GM12878 (cell line): ENCODE results near the gene AMOTL1. TPM values are rescaled to one million over a fixed set of nuclear protein-coding genes. Genes with fewer than 3 reads are reported as not detected.

Experiments
- ATAC-seq: fragments of 200-7000 bp; cut with Tn5 transposase; 3 replicates; pipeline ENCODE4 v1.9.1; 2020; ENCODE audit warnings: mild to moderate bottlenecking, moderate library complexity
- BruUV-seq: library from RNA; stranded (reverse); fragments of 400-500 nt; replicated peaks from 2 replicates; lab custom pipeline; 2021; lab: Mats Ljungman, UMichigan
- CTCF ChIA-PET: fragments of 300-600 bp; sonication (Branson Sonifier 250); formaldehyde crosslinking; extraction: SDS; loops from one replicate; lab custom pipeline; 2021; ENCODE audit warnings: inconsistent platforms; lab: Yijun Ruan, JAX
- POLR2A ChIA-PET: fragments of 350-600 bp; formaldehyde crosslinking; extraction: SDS; loops from one replicate; lab custom pipeline; 2021; ENCODE audit warnings: inconsistent platforms; lab: Charles Lee
- RAD21 ChIA-PET: fragments of 300-600 bp; sonication (Branson Sonifier 250); formaldehyde crosslinking; loops from one replicate; lab custom pipeline; 2023; ENCODE audit warnings: antibody characterized with exemption; ENCODE audit not compliant: unreplicated experiment; lab: Charles Lee
- SMC1A ChIA-PET: fragments of 300-600 bp; sonication (Branson Sonifier 250); formaldehyde crosslinking; loops from one replicate; lab custom pipeline; 2023; ENCODE audit not compliant: unreplicated experiment, uncharacterized antibody; lab: Charles Lee
- DNase-seq: peaks from one replicate; pipeline ENCODE4 v3.0.0-alpha.2; 2011; ENCODE audit warnings: low read depth, low spot score
- FAIRE-seq: peaks from 3 replicates; lab custom pipeline; 2011; peaks lifted over from hg19 to GRCh38; lab: Jason Lieb, UNC
- H2AFZ ChIP-seq: 2 replicates; pipeline ENCODE4 v1.6.0; 2011; ENCODE audit warnings: low read depth, low read length, control low read depth; ENCODE audit not compliant: control insufficient read depth
- H3K27ac ChIP-seq: 2 replicates; pipeline ENCODE4 v1.5.1; 2011; ENCODE audit warnings: control low read depth; ENCODE audit not compliant: control insufficient read depth, insufficient read depth
- H3K27me3 ChIP-seq, 2 experiments: replicated peaks in 1 of 2; 2 replicates each; pipeline versions ENCODE4 v1.6.0 to v1.6.1; 2011; ENCODE audit warnings: low read length in 1 of 2; ENCODE audit not compliant: control insufficient read depth in 2 of 2, insufficient read depth in 2 of 2
- H3K36me3 ChIP-seq, 2 experiments: 2 replicates each; pipeline ENCODE4 v1.5.1; 2011; ENCODE audit warnings: low read length in 1 of 2; ENCODE audit not compliant: control insufficient read depth in 2 of 2, insufficient read depth in 2 of 2
- H3K4me1 ChIP-seq: 2 replicates; pipeline ENCODE4 v1.6.1; 2011; ENCODE audit warnings: mild to moderate bottlenecking, low read length, moderate library complexity, mixed read lengths; ENCODE audit not compliant: control insufficient read depth, insufficient read depth
- H3K4me2 ChIP-seq: 2 replicates; pipeline ENCODE4 v1.6.0; 2011; ENCODE audit warnings: control low read depth; ENCODE audit not compliant: control insufficient read depth, insufficient read depth
- H3K4me3 ChIP-seq: fragments of 200-600 bp; sonication (generic); 2 replicates; pipeline ENCODE4 v1.5.1; 2016
- H3K79me2 ChIP-seq: 2 replicates; pipeline ENCODE4 v1.6.0; 2011; ENCODE audit warnings: low read length; ENCODE audit not compliant: control insufficient read depth, insufficient read depth
- H3K9ac ChIP-seq: 2 replicates; pipeline ENCODE4 v1.8.0; 2011; ENCODE audit warnings: low read length, control low read depth, mixed read lengths; ENCODE audit not compliant: control insufficient read depth, insufficient read depth
- H3K9me3 ChIP-seq: replicated peaks from 3 replicates; pipeline ENCODE4 v1.5.1; 2011; ENCODE audit warnings: mild to moderate bottlenecking, low read length; ENCODE audit not compliant: control insufficient read depth, insufficient read depth
- H4K20me1 ChIP-seq: 2 replicates; pipeline ENCODE4 v1.6.0; 2011; ENCODE audit not compliant: control insufficient read depth, insufficient read depth
- ATF2 ChIP-seq: IDR thresholded peaks from 2 replicates; pipeline ENCODE4 v1.6.1; 2012; ENCODE audit warnings: low read length, inconsistent platforms
- CHD1 ChIP-seq: IDR thresholded peaks from 2 replicates; pipeline ENCODE4 v1.6.1; 2012; ENCODE audit warnings: low read depth, low read length, improper control_type of control experiment
- CHD4 ChIP-seq: fragments of 200-600 bp; sonication (generic); IDR thresholded peaks from 2 replicates; pipeline ENCODE4 v1.6.1; 2016; ENCODE audit warnings: mild to moderate bottlenecking
- ETV6 ChIP-seq, 2 experiments: fragments of 450-650 bp in 1 of 2; IDR thresholded peaks in 1 of 2; conservative IDR thresholded peaks in 1 of 2; 2 replicates each; pipeline ENCODE4 v1.6.1; 2014; ENCODE audit warnings: antibody characterized with exemption in 1 of 2, borderline replicate concordance in 1 of 2, low read depth in 1 of 2, mild to moderate bottlenecking in 1 of 2, moderate library complexity in 1 of 2
- FOS ChIP-seq: IDR thresholded peaks from 3 replicates; pipeline ENCODE4 v1.6.1; 2011; ENCODE audit warnings: borderline replicate concordance; ENCODE audit not compliant: insufficient read length; ENCODE audit errors: extremely low read depth
- GATAD2B ChIP-seq: fragments of 450-650 bp; conservative IDR thresholded peaks from 2 replicates; pipeline ENCODE4 v1.6.1; 2017; ENCODE audit warnings: low read depth, mild to moderate bottlenecking, moderate library complexity
- IRF4 ChIP-seq: IDR thresholded peaks from 2 replicates; pipeline ENCODE4 v1.6.1; 2011; ENCODE audit warnings: low read depth, low read length
- IRF5 ChIP-seq: fragments of 450-650 bp; IDR thresholded peaks from 2 replicates; pipeline ENCODE4 v1.6.1; 2017; ENCODE audit warnings: borderline replicate concordance
- POLR2AphosphoS2 ChIP-seq: IDR thresholded peaks from 2 replicates; pipeline ENCODE4 v1.6.1; 2011; ENCODE audit warnings: low read depth, mild to moderate bottlenecking, low read length, improper control_type of control experiment, moderate library complexity
- SKIL ChIP-seq: fragments of 450-650 bp; IDR thresholded peaks from 2 replicates; pipeline ENCODE4 v1.6.1; 2017; ENCODE audit warnings: mild to moderate bottlenecking, low read depth, inconsistent platforms; ENCODE audit not compliant: poor library complexity, severe bottlenecking
- ZNF274 ChIP-seq: IDR thresholded peaks from one replicate; pipeline ENCODE4 v1.8.0; 2011; ENCODE audit not compliant: insufficient read length, insufficient read depth
- WGBS: methylation state at CpG from one replicate; pipeline ENCODE4 v1.1.6; 2016; ENCODE audit warnings: low lambda C conversion rate; ENCODE audit not compliant: insufficient replicate concordance, insufficient coverage; ENCODE audit errors: missing lambda C conversion rate; 5-methylcytosine and 5-hydroxymethylcytosine counted together
- in situ Hi-C: fragments of 300-500 bp; cut with MboI; formaldehyde crosslinking; loops from 9 replicates; pipeline ENCODE4 v1.14.3; 2018; ENCODE audit warnings: mixed read lengths
- intact Hi-C: fragments of 100-400 bp; cut with micrococcal nuclease; formaldehyde crosslinking; loops from one replicate; pipeline ENCODE4 v1.14.2; 2022; ENCODE audit not compliant: unreplicated experiment
- polyA plus RNA-seq, 11 experiments: library from polyadenylated mRNA; depleted of rRNA in 4 of 11; unstranded in 6 of 11; stranded (reverse) in 5 of 11; fragments of >200 nt; fragmentation: Nextera tagmentation in 4 of 11; fragmentation: Illumina TruSeq in 1 of 11; extraction: Ambion mirVana in 4 of 11; extraction: Trizol in 1 of 11; gene quantifications; 1 replicate in 1 of 11; 2 replicates in 10 of 11; pipeline versions ENCODE4 v1.2.1 to v1.2.3, GENCODE V29; 2011 to 2016; ENCODE audit warnings: inconsistent platforms in 2 of 11, missing spikeins in 2 of 11, low read depth in 1 of 11
- total RNA-seq, 4 experiments: library from RNA; depleted of rRNA in 3 of 4; stranded (reverse); fragments of >200 nt in 3 of 4; fragmentation: Illumina TruSeq in 1 of 4; extraction: Trizol in 1 of 4; gene quantifications; 2 replicates each; pipeline versions ENCODE4 v1.2.1 to v1.2.3, GENCODE V29; 2013 to 2021
- TF ChIP-seq, protein P1 (sequence below): IDR thresholded peaks from 2 replicates; pipeline ENCODE4 v1.6.1; 2012; ENCODE audit warnings: improper control_type of control experiment, low read depth, low read length; ENCODE audit not compliant: insufficient replicate concordance

The AMOTL1 gene
- total and polyA plus RNA-seq, 10 of the 15 experiments (the other 5 are each of a cell fraction or from before 2014, with no cell fraction given), result under 0.01 to 0.41 (median 0.01) TPM; not detected in 7

DNA sequence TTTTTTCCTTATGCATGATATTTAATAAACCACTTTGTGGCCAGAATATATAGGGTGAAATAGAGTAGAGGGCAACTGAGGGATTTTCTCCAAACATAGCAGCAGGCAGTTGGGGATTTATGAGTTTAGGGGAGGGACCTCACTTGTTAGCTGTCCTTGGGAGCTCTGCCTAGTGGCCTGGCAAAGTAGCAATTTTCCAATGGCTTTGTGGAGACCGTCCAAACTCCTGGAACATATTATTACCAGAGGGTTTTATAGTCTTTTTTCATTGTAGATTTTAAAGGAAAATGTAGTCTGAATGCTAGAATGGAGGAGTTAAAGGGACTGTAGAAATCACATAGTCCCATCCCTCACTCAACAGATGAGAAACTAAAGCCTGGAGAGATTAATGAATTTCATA, 32.3 kb downstream of the AMOTL1 start (continued):
- no peak for TF ChIP-seq IRF5

GRCh38 chr11:94801866-94802460, 33.8 kb downstream of the AMOTL1 start:
- Histone ChIP-seq H3K27ac (no peak overlapping the region), H3K36me3 (no peaks in the 10 kb centered on the region), H3K79me2 (no peaks in the 10 kb centered on the region), H3K9me3 (no peaks in the 10 kb centered on the region), H3K4me2 (no peak overlapping the region), H2AFZ (no peak overlapping the region), H3K9ac (no peak overlapping the region), H4K20me1 (peaks cover 4% of the 10 kb centered on the region; the same call in 1 of the 2 replicates), H3K4me3 (no peak overlapping the region), H3K27me3 (no peaks in the 10 kb centered on the region), H3K4me1 (no peaks in the 10 kb centered on the region)
- ChIA-PET CTCF (no interaction called here), RAD21 (no interaction called here), SMC1A (no interaction called here), POLR2A (no interaction called here)
- intact Hi-C loops, result no loop called here
- in situ Hi-C loops, result no loop called here
- BruUV-seq, result no TSS peak
- DNase-seq (no peak), FAIRE-seq (no peak), ATAC-seq (no peak)
- WGBS, result 22% methylated on average over 4 of the region's 4 CpGs
- TF ChIP-seq CHD4 (no peak), CHD1 (no peak), GATAD2B (no peak), ZNF274 (no peak), FOS (no peak), ETV6 (conservative IDR thresholded peaks at IDR 0.05 in 1 of 2, IDR thresholded peaks at IDR 0.05 in 1 of 2; ENCODE audit: borderline replicate concordance in 1 of 2, low read depth in 1 of 2) (no peak), IRF4 (no peak), POLR2AphosphoS2 (no peak), ATF2 (no peak), SKIL (no peak)
- TF ChIP-seq, protein P1, sequence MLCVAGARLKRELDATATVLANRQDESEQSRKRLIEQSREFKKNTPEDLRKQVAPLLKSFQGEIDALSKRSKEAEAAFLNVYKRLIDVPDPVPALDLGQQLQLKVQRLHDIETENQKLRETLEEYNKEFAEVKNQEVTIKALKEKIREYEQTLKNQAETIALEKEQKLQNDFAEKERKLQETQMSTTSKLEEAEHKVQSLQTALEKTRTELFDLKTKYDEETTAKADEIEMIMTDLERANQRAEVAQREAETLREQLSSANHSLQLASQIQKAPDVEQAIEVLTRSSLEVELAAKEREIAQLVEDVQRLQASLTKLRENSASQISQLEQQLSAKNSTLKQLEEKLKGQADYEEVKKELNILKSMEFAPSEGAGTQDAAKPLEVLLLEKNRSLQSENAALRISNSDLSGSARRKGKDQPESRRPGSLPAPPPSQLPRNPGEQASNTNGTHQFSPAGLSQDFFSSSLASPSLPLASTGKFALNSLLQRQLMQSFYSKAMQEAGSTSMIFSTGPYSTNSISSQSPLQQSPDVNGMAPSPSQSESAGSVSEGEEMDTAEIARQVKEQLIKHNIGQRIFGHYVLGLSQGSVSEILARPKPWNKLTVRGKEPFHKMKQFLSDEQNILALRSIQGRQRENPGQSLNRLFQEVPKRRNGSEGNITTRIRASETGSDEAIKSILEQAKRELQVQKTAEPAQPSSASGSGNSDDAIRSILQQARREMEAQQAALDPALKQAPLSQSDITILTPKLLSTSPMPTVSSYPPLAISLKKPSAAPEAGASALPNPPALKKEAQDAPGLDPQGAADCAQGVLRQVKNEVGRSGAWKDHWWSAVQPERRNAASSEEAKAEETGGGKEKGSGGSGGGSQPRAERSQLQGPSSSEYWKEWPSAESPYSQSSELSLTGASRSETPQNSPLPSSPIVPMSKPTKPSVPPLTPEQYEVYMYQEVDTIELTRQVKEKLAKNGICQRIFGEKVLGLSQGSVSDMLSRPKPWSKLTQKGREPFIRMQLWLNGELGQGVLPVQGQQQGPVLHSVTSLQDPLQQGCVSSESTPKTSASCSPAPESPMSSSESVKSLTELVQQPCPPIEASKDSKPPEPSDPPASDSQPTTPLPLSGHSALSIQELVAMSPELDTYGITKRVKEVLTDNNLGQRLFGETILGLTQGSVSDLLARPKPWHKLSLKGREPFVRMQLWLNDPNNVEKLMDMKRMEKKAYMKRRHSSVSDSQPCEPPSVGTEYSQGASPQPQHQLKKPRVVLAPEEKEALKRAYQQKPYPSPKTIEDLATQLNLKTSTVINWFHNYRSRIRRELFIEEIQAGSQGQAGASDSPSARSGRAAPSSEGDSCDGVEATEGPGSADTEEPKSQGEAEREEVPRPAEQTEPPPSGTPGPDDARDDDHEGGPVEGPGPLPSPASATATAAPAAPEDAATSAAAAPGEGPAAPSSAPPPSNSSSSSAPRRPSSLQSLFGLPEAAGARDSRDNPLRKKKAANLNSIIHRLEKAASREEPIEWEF, result no peak
